HG02588 (cell line): Measurements from ENCODE around the gene CEACAM19.
"Not testable (repeated sequence)": the region's sequence is repeated elsewhere in the genome, so short reads cannot be mapped to it uniquely, and the experiment has no call there.

Experiments used
- ATAC-seq: cut with Tn5 transposase; IDR thresholded peaks from one replicate; pipeline ENCODE4 v1.9.1; 2021; ENCODE audit warnings: mild to moderate bottlenecking, moderate library complexity; ENCODE audit not compliant: unreplicated experiment

Gene CEACAM19

GRCh38 chr19:44700547-44700946 is 29.3 kb downstream of the CEACAM19 start:
- ATAC-seq, result no peak

- no peak for ATAC-seq
These were observed 29.9 kb downstream of the CEACAM19 start for GRCh38 chr19:44701228-44701627.

- no peak for ATAC-seq
These were observed 31.4 kb downstream of the CEACAM19 start for GRCh38 chr19:44702551-44703176.

- ATAC-seq, result no peak
These were observed 32.2 kb downstream of the CEACAM19 start for GRCh38 chr19:44703336-44704078.

GRCh38 chr19:44704982-44705381 is 33.7 kb downstream of the CEACAM19 start:
- no peak for ATAC-seq

- no peak for ATAC-seq
These were observed 34.3 kb downstream of the CEACAM19 start for GRCh38 chr19:44705502-44706010.

- no peak for ATAC-seq
These were observed 35.4 kb downstream of the CEACAM19 start for GRCh38 chr19:44706506-44707236.

GRCh38 chr19:44707794-44708193 is 36.5 kb downstream of the CEACAM19 start:
- ATAC-seq, result no peak

GRCh38 chr19:44708940-44709339 is 37.7 kb downstream of the CEACAM19 start:
- ATAC-seq, result no peak

- ATAC-seq, result not testable (repeated sequence)
These were observed 38.4 kb downstream of the CEACAM19 start for GRCh38 chr19:44709434-44710266.

- no peak for ATAC-seq
These were observed 39.2 kb downstream of the CEACAM19 start for GRCh38 chr19:44710483-44710882.

- no peak for ATAC-seq
These were observed 41.7 kb downstream of the CEACAM19 start for GRCh38 chr19:44712864-44713515.

GRCh38 chr19:44714597-44715169 is 43.4 kb downstream of the CEACAM19 start:
- no peak for ATAC-seq

GRCh38 chr19:44717603-44718002 is 46.3 kb downstream of the CEACAM19 start:
- no peak for ATAC-seq

- ATAC-seq, result no peak
These were observed 47.4 kb downstream of the CEACAM19 start for GRCh38 chr19:44718441-44719261.

- ATAC-seq, result no peak
These were observed 48.0 kb downstream of the CEACAM19 start for GRCh38 chr19:44719262-44719701.

GRCh38 chr19:44720396-44720795 is 49.1 kb downstream of the CEACAM19 start:
- ATAC-seq, result not testable (repeated sequence)

- ATAC-seq, result no peak
These were observed 49.7 kb downstream of the CEACAM19 start for GRCh38 chr19:44720945-44721344.

- ATAC-seq, result not testable (repeated sequence)
These were observed 50.1 kb downstream of the CEACAM19 start for GRCh38 chr19:44721369-44721768.
